ENCODE data around the gene C16orf96. TPM values are rescaled to one million over a fixed set of nuclear protein-coding genes. Genes with fewer than 3 reads are reported as not detected.

The C16orf96 gene
- total RNA-seq, 2 experiments from 2014 or later, result 0.16 to 0.32 TPM

DNA sequence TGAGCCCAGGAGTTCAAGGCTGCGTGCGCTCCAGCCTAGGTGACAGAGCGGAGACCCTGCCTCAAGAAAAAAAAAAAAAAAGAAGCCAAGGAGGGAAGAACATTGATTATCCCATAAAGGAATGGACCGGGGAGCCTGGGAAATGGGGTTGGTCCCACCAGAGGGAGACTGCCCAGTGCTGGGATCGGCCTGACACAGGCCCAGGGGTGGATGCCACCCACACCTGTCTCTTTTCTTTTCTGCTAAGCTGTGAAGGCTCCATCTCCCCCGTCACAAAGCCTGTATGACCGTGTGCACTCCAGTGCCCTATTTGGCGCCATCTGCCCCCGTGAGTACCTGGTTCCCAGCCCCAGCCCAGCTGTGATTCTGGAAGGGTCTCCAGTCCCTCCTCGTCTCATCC is 42.9 kb downstream of the C16orf96 start:
- H3K4me1 Mint-ChIP-seq (ENCODE audit: low read depth), result no peaks in the 10 kb centered on the region
- no peak overlapping the region for H3K27ac Mint-ChIP-seq
- ChIA-PET CTCF (interaction anchor here (3.2 kb wide), 1 partner anchor 14 kb away, joined by 15 read pairs; no protein-coding TSS in a partner anchor), POLR2A (no interaction called here)
- H3K9me3 Mint-ChIP-seq, result no peaks in the 10 kb centered on the region
- intact Hi-C loops (cut with micrococcal nuclease), result no loop called here
- H3K36me3 Mint-ChIP-seq (ENCODE audit: low read depth), result no peaks in the 10 kb centered on the region
- no peak for DNase-seq
- TF ChIP-seq CTCF (IDR thresholded peaks at IDR 0.05), result no peak
- H3K4me3 Mint-ChIP-seq, result no peak overlapping the region
- no peak for ATAC-seq
- H3K27me3 Mint-ChIP-seq, result no peaks in the 10 kb centered on the region

DNA sequence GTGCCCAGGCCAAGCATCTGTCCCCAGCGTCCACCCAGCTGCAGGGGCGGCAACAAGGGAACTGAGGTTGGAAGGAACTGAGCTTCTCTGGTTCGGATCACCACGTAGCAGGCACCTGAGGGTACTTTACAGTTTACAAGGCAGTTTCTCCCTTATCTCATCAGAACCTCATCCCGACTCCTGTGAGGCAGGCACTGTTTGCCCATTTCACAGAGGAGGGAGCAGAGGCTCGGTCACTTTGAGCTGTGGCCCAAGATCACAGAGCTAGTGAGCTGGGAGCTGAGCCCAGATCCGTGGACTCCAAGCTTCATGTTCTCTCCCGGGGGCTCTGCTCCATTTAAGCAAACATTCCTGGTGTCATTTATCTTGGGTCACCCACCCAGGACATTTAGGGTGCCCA is 43.4 kb downstream of the C16orf96 start:
- no peak for TF ChIP-seq CTCF (IDR thresholded peaks at IDR 0.05)
- no peak overlapping the region for H3K4me3 Mint-ChIP-seq
- ChIA-PET POLR2A (no interaction called here), CTCF (interaction anchor here (3.2 kb wide), 1 partner anchor 14 kb away, joined by 15 read pairs; no protein-coding TSS in a partner anchor)
- no peaks in the 10 kb centered on the region for H3K9me3 Mint-ChIP-seq
- DNase-seq (no peak), ATAC-seq (no peak)
- no peak overlapping the region for H3K27ac Mint-ChIP-seq
- H3K27me3 Mint-ChIP-seq, result no peaks in the 10 kb centered on the region
- intact Hi-C loops (cut with micrococcal nuclease), result no loop called here
- no peaks in the 10 kb centered on the region for H3K36me3 Mint-ChIP-seq (ENCODE audit: low read depth)
- no peaks in the 10 kb centered on the region for H3K4me1 Mint-ChIP-seq (ENCODE audit: low read depth)

DNA sequence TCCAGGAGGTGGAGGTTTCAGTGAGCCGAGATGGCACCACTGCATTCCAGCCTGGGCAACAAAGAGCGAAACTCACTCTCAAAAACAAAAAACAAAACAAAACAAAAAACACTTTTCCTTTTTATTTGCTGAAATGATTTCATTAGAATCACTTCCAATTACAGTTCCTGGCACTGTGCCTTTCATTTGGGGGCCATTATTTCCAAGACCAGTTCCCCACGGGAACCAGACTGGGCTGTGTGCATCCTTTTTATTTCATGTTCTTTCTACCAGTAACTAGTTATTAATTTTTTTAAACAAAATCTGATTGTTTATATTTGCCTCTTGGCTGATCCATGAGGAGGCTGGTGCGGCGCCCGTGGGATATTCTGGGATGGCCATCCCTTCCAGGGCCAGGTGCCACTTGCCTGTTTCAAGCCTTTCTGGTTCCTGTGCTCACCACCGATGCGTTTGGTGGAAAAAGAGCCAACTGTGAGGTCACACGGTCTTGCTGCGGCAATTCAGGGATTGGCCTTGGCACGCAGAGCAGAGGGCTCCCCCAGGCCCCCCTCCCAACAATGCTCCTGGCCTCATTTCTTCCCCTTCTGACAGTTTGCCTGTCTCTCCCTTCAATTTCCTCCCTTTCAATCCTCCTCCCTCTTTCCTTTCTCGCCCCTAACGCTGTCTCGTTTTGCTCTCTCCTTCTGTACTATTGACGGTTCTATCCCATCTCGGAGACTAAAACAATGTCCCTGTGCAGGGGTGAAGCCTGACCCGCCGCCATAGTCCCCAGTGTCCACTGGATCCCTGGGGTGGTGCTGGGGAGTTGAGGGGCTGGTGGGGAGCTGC is 45.1 kb downstream of the C16orf96 start:
- ATAC-seq, result no peak
- Mint-ChIP-seq H3K9me3 (no peaks in the 10 kb centered on the region), H3K4me1 (ENCODE audit: low read depth) (no peaks in the 10 kb centered on the region), H3K36me3 (ENCODE audit: low read depth) (no peaks in the 10 kb centered on the region), H3K27me3 (no peaks in the 10 kb centered on the region), H3K4me3 (no peak overlapping the region), H3K27ac (no peak overlapping the region)
- no peak for TF ChIP-seq CTCF (IDR thresholded peaks at IDR 0.05)
- POLR2A ChIA-PET, result no interaction called here
- DNase-seq, result no peak
- intact Hi-C loops (cut with micrococcal nuclease), result no loop called here
- CTCF ChIA-PET, result no interaction called here

- intact Hi-C loops (cut with micrococcal nuclease), result no loop called here
- Mint-ChIP-seq H3K36me3 (ENCODE audit: low read depth) (no peaks in the 10 kb centered on the region), H3K4me1 (ENCODE audit: low read depth) (no peaks in the 10 kb centered on the region), H3K9me3 (no peaks in the 10 kb centered on the region), H3K27ac (no peak overlapping the region), H3K27me3 (no peaks in the 10 kb centered on the region), H3K4me3 (no peak overlapping the region)
- ATAC-seq (no peak), DNase-seq (no peak)
- TF ChIP-seq CTCF (IDR thresholded peaks at IDR 0.05), result no peak
- POLR2A ChIA-PET, result no interaction called here
- CTCF ChIA-PET, result no interaction called here
Measured at GRCh38 chr16:4601864-4602186, 45.7 kb downstream of the C16orf96 start.

GRCh38 chr16:4602331-4602730 is 46.2 kb downstream of the C16orf96 start:
- DNase-seq, result no peak
- ATAC-seq, result no peak

More at GRCh38 chr16:4602331-4602730, 46.2 kb downstream of the C16orf96 start:
- H3K9me3 Mint-ChIP-seq, result no peaks in the 10 kb centered on the region
- no peaks in the 10 kb centered on the region for H3K36me3 Mint-ChIP-seq (ENCODE audit: low read depth)
- no peak for TF ChIP-seq CTCF (IDR thresholded peaks at IDR 0.05)
- CTCF ChIA-PET, result no interaction called here
- POLR2A ChIA-PET, result no interaction called here
- H3K4me3 Mint-ChIP-seq, result no peak overlapping the region
- H3K27ac Mint-ChIP-seq, result no peak overlapping the region
- intact Hi-C loops (cut with micrococcal nuclease), result no loop called here
- no peaks in the 10 kb centered on the region for H3K27me3 Mint-ChIP-seq
- H3K4me1 Mint-ChIP-seq (ENCODE audit: low read depth), result no peaks in the 10 kb centered on the region
